SW480 (cell line): Measurements from ENCODE around the gene SLC39A10.
"Not testable (repeated sequence)": the region's sequence is repeated elsewhere in the genome, so short reads cannot be mapped to it uniquely, and the experiment has no call there.

Source experiments
- DNase-seq: peaks from one replicate; pipeline ENCODE4 v3.0.0-alpha.2; 2016; ENCODE audit warnings: low spot score

SLC39A10 gene

DNA sequence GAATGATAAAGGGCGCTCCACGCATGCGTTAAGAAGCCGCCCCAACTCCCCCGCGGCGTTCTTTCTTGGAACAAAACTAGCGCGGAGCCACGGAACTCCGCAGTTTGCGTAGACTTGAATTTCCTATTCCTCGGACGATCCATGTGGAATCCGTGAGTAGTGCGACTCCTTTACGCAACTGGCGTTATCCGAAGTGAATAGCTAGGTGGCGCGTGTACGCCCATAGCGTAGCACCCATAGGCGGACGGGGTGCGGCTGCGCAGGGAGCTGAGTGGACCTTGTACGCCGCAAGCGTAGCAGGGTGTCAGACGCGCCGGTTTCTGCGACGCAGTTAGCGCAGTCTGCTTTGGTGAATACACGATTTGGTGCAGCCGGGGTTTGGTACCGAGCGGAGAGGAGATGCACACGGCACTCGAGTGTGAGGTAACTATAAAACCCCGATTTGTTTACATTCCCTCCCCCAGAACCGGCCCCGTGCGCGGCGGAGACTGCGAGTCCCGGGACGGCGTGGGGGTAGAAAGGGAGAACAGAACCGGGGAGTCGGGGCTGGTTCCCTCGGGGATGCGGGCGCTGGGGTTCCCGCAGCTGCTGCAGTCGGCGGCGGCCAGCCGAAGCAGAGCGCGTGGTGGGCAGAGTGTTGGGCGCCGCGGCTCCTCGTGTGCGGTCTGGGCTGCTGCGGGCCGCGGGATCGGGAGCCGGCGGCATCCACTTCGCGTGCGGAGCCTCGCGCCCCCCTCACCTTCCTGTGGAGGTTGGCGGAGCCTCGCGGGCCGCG, at the start of gene SLC39A10:
TSS of gene SLC39A10 (plus strand) at position 368 of the 775 bp plus-strand sequence. CDS start 22,817 bp downstream, outside the sequence.
- DNase-seq, result peak; percentile 92

DNA sequence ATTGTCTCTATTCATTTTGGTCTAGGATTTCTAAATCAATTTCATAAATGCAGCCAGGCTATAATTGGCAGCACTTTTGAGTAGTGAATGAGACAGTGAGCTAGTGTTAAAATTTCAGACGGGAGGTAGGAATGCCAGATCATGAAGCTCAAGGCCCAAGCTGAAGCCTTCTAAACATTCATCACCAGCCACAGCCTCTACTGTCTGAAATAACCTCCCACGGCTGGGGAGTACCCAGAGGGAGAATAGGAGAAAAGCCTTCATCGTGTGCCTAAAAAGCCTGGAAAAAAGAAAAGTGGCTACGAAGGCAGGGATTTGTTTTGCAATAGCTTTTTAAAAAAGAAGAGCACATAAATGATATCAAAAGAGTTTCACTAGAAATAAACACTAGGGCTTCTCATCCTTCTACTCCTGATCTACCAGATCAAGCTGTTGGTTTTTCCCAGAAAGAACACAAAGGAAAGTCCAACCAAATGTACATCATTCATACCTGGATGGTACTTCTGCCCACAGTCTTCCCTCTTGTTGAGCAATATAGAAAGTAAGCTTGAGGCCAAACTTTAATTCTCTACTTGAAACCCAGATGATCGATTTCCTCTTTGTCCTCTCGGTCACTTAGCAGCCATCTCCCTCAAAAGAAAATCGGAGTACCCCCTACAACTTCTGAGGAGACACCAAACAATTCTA, 48.1 kb upstream of the SLC39A10 start:
- no peak for DNase-seq

- DNase-seq, result no peak
Measured at GRCh38 chr2:195610717-195611116, 46.3 kb upstream of the SLC39A10 start.

DNA sequence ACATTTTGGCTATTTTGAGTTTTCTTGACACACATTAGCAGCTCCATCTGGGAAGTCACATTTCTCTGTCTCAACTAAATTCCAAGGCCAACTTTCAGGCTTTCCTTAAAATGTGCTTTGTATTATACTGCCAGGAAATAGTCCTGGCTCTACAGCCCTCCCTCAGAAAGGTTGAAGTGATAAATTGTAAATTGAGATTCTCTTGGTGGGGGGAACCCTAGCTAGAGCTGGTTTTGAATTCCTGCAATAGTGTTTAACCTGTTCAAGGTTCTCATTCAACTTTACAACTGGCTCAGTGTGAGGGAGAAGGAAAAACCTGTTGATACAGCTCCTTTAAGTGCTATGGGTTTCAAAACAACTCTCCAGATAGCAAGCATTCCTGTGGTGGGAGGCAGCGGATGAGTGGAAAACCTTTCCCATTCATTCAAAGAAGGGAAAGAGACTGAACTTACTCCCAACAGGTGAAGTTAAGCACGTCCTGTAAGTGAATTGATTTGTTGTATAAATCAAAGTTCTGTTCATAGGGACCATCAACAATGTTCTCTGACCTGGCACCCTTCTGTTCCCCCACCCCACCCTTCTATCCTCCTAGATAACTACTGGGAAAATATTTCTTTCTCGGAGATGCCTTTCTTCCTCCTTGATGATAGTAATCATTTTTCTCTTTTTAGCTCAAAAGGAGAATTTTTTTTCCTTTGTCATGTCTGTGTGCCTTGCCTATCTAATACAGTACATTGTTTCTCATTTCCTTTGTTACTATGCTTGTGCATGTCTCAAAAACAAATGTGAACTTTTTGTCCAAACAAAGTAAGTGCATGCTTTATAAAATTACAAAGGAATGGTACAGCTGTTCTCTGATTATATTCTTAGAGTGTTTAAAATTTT, 44.2 kb upstream of the SLC39A10 start:
- DNase-seq, result peak; percentile 58

- peak; percentile 53 for DNase-seq
Measured at GRCh38 chr2:195613922-195614321, 43.1 kb upstream of the SLC39A10 start.

DNA sequence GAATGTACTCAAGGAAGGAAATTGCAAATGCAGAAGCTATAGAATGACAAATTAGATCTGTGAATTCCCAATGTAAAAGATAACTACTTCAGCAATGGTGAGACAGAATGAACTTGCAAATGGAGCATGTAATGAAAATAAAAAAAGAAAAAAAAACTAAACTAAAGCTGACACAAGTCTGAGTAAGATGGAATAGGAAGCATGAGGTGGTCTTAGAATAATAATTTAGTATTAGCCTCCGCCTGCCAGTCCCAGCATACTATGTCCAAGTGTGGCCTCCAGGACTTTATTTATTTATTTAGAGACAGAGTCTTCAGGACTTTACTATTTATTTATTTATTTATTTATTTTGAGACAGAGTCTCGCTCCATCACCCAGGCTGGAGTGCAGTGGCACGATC, 37.4 kb upstream of the SLC39A10 start:
- no peak for DNase-seq

DNA sequence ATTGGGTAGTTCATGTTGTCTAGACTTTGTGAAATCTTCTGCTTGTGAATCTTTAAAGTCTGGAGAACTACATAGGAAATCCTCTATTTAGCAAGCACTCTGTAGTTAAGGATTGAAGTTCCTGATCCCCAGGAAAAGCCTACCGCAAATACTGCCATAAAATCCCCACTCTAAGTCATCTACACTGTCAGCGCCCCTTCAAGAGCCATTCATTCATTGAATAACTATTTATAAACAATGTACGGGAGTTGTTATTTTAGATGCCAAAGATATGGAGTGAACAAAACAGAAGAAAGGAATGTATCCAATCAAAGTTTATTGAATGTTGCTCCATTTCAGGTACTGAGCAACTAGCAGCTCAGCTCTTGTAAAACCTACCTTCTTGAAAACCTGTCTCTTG, 36.5 kb upstream of the SLC39A10 start:
- no peak for DNase-seq

GRCh38 chr2:195622966-195623365, 34.1 kb upstream of the SLC39A10 start:
- DNase-seq, result peak; percentile 23

- no peak for DNase-seq
Measured at GRCh38 chr2:195626507-195626906, 30.5 kb upstream of the SLC39A10 start.

GRCh38 chr2:195628666-195629065, 28.4 kb upstream of the SLC39A10 start:
- DNase-seq, result no peak

GRCh38 chr2:195632856-195633572, 24.0 kb upstream of the SLC39A10 start:
- no peak for DNase-seq

DNA sequence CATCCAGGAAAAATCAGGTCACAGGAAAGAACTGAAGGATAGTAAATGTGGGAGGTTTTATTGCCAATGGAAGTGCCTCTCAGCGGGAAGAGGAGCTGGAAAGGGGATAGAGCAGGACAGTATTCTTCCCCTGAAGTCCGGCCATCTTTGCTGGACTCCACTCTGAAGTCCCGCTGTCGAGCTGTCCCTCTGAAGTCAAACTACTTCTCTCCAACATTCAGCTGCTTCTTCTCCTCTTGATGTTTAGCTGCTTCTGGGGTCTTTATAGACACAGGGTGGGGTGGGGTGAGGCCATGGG, 23.5 kb upstream of the SLC39A10 start:
- DNase-seq, result no peak

DNA sequence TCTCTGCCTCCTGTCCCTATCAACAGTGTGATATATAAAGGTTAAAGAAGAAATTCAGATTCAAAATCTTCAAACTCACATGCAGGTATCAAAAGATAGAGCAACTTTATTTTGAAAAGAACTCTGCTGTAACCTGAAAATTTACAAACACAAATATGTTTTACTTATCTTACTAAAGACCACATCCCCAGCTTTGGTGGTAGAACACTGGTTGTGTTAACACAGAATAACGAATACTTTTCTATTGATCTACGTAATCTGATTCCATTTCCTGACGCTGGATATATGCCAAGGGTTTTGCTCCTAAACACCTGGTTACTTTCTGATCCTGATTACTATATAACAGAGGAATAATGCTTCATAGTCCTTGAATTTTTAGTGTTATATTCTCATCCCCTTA, 23.1 kb upstream of the SLC39A10 start:
- DNase-seq, result no peak

GRCh38 chr2:195636890-195637289, 20.1 kb upstream of the SLC39A10 start:
- no peak for DNase-seq

- no peak for DNase-seq
Measured at GRCh38 chr2:195638750-195639149, 18.3 kb upstream of the SLC39A10 start.

GRCh38 chr2:195639238-195639858, 17.7 kb upstream of the SLC39A10 start:
- DNase-seq, result no peak

- DNase-seq, result no peak
Measured at GRCh38 chr2:195639959-195640358, 17.1 kb upstream of the SLC39A10 start.

GRCh38 chr2:195642027-195642678, 14.9 kb upstream of the SLC39A10 start:
- DNase-seq, result no peak

DNA sequence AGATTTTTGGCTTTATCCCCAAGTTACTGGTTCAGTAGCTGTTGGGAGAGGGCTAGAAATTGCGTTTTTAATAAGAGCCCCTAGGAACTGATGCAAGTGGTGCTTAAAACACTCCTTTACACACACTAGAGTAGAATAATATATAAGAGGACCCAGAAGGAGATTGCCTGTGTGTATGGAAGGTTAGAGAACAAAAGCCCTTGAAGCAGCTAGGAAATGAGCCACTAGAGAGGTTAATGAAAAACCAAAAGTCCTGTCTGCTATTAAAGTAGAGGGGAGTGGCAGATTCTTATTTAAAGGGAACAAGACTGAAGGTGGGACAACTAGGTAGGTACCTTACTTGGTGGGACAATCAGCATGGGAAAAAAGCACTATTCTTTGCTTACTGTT, 14.4 kb upstream of the SLC39A10 start:
- no peak for DNase-seq

DNA sequence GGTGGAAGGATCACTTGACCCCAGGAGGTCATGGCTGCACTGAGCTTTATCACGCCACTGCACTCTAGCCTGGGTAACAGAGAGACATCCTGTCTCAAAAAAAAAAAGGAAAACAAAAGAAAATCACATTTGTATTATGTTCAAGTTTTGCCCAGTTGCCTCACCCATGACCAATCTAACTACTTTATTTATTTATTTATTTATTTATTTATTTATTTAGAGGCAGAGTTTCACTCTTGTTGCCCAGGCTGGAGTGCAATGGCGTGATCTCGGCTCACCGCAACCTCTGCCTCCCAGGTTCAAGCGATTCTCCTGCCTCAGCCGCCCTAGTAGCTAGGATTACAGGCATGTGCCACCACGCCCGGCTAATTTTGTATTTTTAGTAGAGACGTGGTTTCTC, 12.3 kb upstream of the SLC39A10 start:
- not testable (repeated sequence) for DNase-seq

GRCh38 chr2:195645413-195645812, 11.6 kb upstream of the SLC39A10 start:
- no peak for DNase-seq
